SK-N-SH treated with all-trans-retinoic acid at 6 μM for 48 hours (cell line): Measurements from ENCODE around the gene ST6GALNAC3.

Experiments used
- ATAC-seq: fragments of 200-7000 bp; cut with Tn5 transposase; 3 replicates; pipeline ENCODE4 v1.9.1; 2020; ENCODE audit warnings: mild to moderate bottlenecking, moderate library complexity
- ARNTL ChIP-seq: fragments of 450-650 bp; formaldehyde crosslinking; IDR thresholded peaks from 2 replicates; pipeline ENCODE4 v1.5.0; 2020; ENCODE audit warnings: low read depth, mild to moderate bottlenecking, moderate library complexity, borderline replicate concordance
- BACH2 ChIP-seq: fragments of 250-450 bp; sonication (Bioruptor Pico); IDR thresholded peaks from 2 replicates; pipeline ENCODE4 v1.9.0; 2021; ENCODE audit warnings: mild to moderate bottlenecking, borderline replicate concordance
- CREB5 ChIP-seq: fragments of 250-450 bp; sonication (Bioruptor Pico); IDR thresholded peaks from 2 replicates; pipeline ENCODE4 v1.5.1; 2020; ENCODE audit warnings: low read depth, mild to moderate bottlenecking, moderate library complexity
- CSDC2 ChIP-seq: fragments of 250-450 bp; sonication (Bioruptor Pico); IDR thresholded peaks from 2 replicates; pipeline ENCODE4 v1.5.0; 2020; ENCODE audit warnings: mild to moderate bottlenecking, moderate library complexity
- CSRNP3 ChIP-seq: fragments of 250-450 bp; sonication (Bioruptor Pico); IDR thresholded peaks from 2 replicates; pipeline ENCODE4 v1.5.1; 2021; ENCODE audit warnings: mild to moderate bottlenecking, moderate library complexity
- ESRRG ChIP-seq: fragments of 250-450 bp; sonication (Bioruptor Pico); IDR thresholded peaks from 2 replicates; pipeline ENCODE4 v1.6.1; 2021; ENCODE audit warnings: mild to moderate bottlenecking
- GLIS3 ChIP-seq: fragments of 250-450 bp; sonication (Bioruptor Pico); IDR thresholded peaks from 2 replicates; pipeline ENCODE4 v1.5.0; 2020; ENCODE audit warnings: mild to moderate bottlenecking, moderate library complexity
- ISL1 ChIP-seq: fragments of 250-450 bp; sonication (Bioruptor Pico); IDR thresholded peaks from 2 replicates; pipeline ENCODE4 v2.1.2; 2022; ENCODE audit warnings: mild to moderate bottlenecking, moderate library complexity
- OSR1 ChIP-seq: fragments of 250-450 bp; sonication (Bioruptor Pico); IDR thresholded peaks from 2 replicates; pipeline ENCODE4 v1.8.0; 2022; ENCODE audit warnings: moderate library complexity, mild to moderate bottlenecking, inconsistent platforms
- PATZ1 ChIP-seq: fragments of 250-450 bp; sonication (Bioruptor Pico); IDR thresholded peaks from 2 replicates; pipeline ENCODE4 v1.8.0; 2020; ENCODE audit warnings: mild to moderate bottlenecking, moderate library complexity, borderline replicate concordance
- POU6F1 ChIP-seq: fragments of 250-450 bp; sonication (Bioruptor Pico); IDR thresholded peaks from 2 replicates; pipeline ENCODE4 v1.8.0; 2021; ENCODE audit warnings: low read depth, mild to moderate bottlenecking, moderate library complexity, borderline replicate concordance
- RARB ChIP-seq: fragments of 250-450 bp; sonication (Bioruptor Pico); IDR thresholded peaks from 2 replicates; pipeline ENCODE4 v1.8.0; 2021; ENCODE audit warnings: mild to moderate bottlenecking, moderate library complexity
- SNAI2 ChIP-seq: fragments of 250-450 bp; sonication (Bioruptor Pico); IDR thresholded peaks from 2 replicates; pipeline ENCODE4 v1.5.0; 2020; ENCODE audit warnings: mild to moderate bottlenecking, moderate library complexity
- TCF4 ChIP-seq: fragments of 250-450 bp; sonication (Bioruptor Pico); IDR thresholded peaks from 2 replicates; pipeline ENCODE4 v1.8.0; 2021; ENCODE audit warnings: mild to moderate bottlenecking, moderate library complexity, borderline replicate concordance
- TOX ChIP-seq: fragments of 250-450 bp; sonication (Bioruptor Pico); IDR thresholded peaks from 2 replicates; pipeline ENCODE4 v1.8.0; 2021; ENCODE audit warnings: mild to moderate bottlenecking, moderate library complexity, borderline replicate concordance
- TSHZ2 ChIP-seq: fragments of 250-450 bp; sonication (Bioruptor Pico); IDR thresholded peaks from 2 replicates; pipeline ENCODE4 v1.5.0; 2020; ENCODE audit warnings: mild to moderate bottlenecking, moderate library complexity
- ZC3H10 ChIP-seq: fragments of 250-450 bp; sonication (Bioruptor Pico); IDR thresholded peaks from 2 replicates; pipeline ENCODE4 v1.5.1; 2021; ENCODE audit warnings: mild to moderate bottlenecking, moderate library complexity
- ZFP3 ChIP-seq: fragments of 250-450 bp; sonication (Bioruptor Pico); IDR thresholded peaks from 2 replicates; pipeline ENCODE4 v1.5.0; 2020; ENCODE audit warnings: mild to moderate bottlenecking, moderate library complexity
- ZFP30 ChIP-seq: fragments of 450-650 bp; formaldehyde crosslinking; IDR thresholded peaks from 2 replicates; pipeline ENCODE4 v1.5.0; 2022; ENCODE audit warnings: mild to moderate bottlenecking, moderate library complexity
- ZNF565 ChIP-seq: fragments of 450-650 bp; formaldehyde crosslinking; conservative IDR thresholded peaks from 2 replicates; pipeline ENCODE4 v1.5.0; 2020; ENCODE audit warnings: low read depth, mild to moderate bottlenecking, moderate library complexity
- ZNF70 ChIP-seq: fragments of 450-650 bp; formaldehyde crosslinking; IDR thresholded peaks from 2 replicates; pipeline ENCODE4 v1.5.0; 2020; ENCODE audit warnings: mild to moderate bottlenecking, moderate library complexity
- ZNF8 ChIP-seq: fragments of 450-650 bp; formaldehyde crosslinking; IDR thresholded peaks from 2 replicates; pipeline ENCODE4 v1.5.0; 2020; ENCODE audit warnings: mild to moderate bottlenecking, moderate library complexity

ST6GALNAC3 gene

GRCh38 chr1:76293831-76294230, 219.3 kb downstream of the ST6GALNAC3 start:
- TF ChIP-seq ZFP3 (CRISPR knock-in tag), result no peak
- no peak for TF ChIP-seq ZNF565 (CRISPR knock-in tag)
- TF ChIP-seq RARB (CRISPR knock-in tag), result no peak
- TF ChIP-seq TSHZ2 (CRISPR knock-in tag), result no peak
- no peak for TF ChIP-seq TCF4 (CRISPR knock-in tag)
- no peak for TF ChIP-seq CSDC2
- TF ChIP-seq GLIS3 (CRISPR knock-in tag), result no peak
- no peak for TF ChIP-seq CREB5 (CRISPR knock-in tag)
- no peak for TF ChIP-seq POU6F1 (CRISPR knock-in tag)
- TF ChIP-seq ZNF70 (CRISPR knock-in tag), result no peak
- no peak for TF ChIP-seq PATZ1 (CRISPR knock-in tag)
- no peak for TF ChIP-seq ARNTL (CRISPR knock-in tag)
- TF ChIP-seq CSRNP3, result no peak
- TF ChIP-seq ESRRG (CRISPR knock-in tag), result no peak
- ATAC-seq, result no peak

GRCh38 chr1:76294482-76295194, 220.1 kb downstream of the ST6GALNAC3 start:
- TF ChIP-seq GLIS3 (CRISPR knock-in tag), result no peak
- TF ChIP-seq ZFP3 (CRISPR knock-in tag), result no peak
- no peak for TF ChIP-seq TSHZ2 (CRISPR knock-in tag)
- TF ChIP-seq TCF4 (CRISPR knock-in tag), result no peak
- no peak for TF ChIP-seq RARB (CRISPR knock-in tag)
- no peak for TF ChIP-seq TOX (CRISPR knock-in tag)
- TF ChIP-seq CSDC2, result no peak
- TF ChIP-seq ZNF8 (CRISPR knock-in tag), result no peak
- no peak for TF ChIP-seq ZFP30 (CRISPR knock-in tag)
- no peak for TF ChIP-seq BACH2 (CRISPR knock-in tag)
- no peak for TF ChIP-seq ZC3H10
- TF ChIP-seq OSR1 (CRISPR knock-in tag), result no peak
- TF ChIP-seq POU6F1 (CRISPR knock-in tag), result no peak
- TF ChIP-seq CREB5 (CRISPR knock-in tag), result no peak
- TF ChIP-seq SNAI2 (CRISPR knock-in tag), result no peak
- no peak for TF ChIP-seq ISL1 (CRISPR knock-in tag)
- TF ChIP-seq ZNF565 (CRISPR knock-in tag), result no peak
- TF ChIP-seq ZNF70 (CRISPR knock-in tag), result no peak
- ATAC-seq, result no peak
